ENCODE data around the gene TNFSF8. TPM values are rescaled to one million over a fixed set of nuclear protein-coding genes. Genes with fewer than 3 reads are reported as not detected.

Gene TNFSF8
- total and polyA plus RNA-seq, 2 of the 8 experiments (the other 6 are each of a cell fraction or from before 2014, with no cell fraction given): not detected

- TF ChIP-seq E2F6 (IDR thresholded peaks at IDR 0.05): no peak
- TF ChIP-seq JUN (IDR thresholded peaks at IDR 0.05; ENCODE audit: low read depth, low read length): no peak
These were observed 1.0 kb upstream of the TNFSF8 start (continued) for GRCh38 chr9:114931407-114931806.

Data from H1 (cell line).